ENCODE measurements around the gene SPAG16. TPM values are rescaled to one million over a fixed set of nuclear protein-coding genes. Genes with fewer than 3 reads are reported as not detected.
"Not testable (repeated sequence)": the region's sequence is repeated elsewhere in the genome, so short reads cannot be mapped to it uniquely, and the experiment has no call there.

Gene SPAG16
- total RNA-seq, 3 donors from 2014 or later, result 5.4 to 5.7 (median 5.5) TPM

GRCh38 chr2:213410687-213411086, 126.4 kb downstream of the SPAG16 start:
- not testable (repeated sequence) for H3K4me1 Mint-ChIP-seq (ENCODE audit: low read depth); H3K27me3 Mint-ChIP-seq (ENCODE audit: low read depth); H3K9me3 Mint-ChIP-seq; H3K4me3 Mint-ChIP-seq; DNase-seq; H3K36me3 Mint-ChIP-seq (ENCODE audit: insufficient read depth); ATAC-seq

GRCh38 chr2:213411582-213412289, 127.5 kb downstream of the SPAG16 start:
- H3K4me3 Mint-ChIP-seq, result no peak overlapping the region
- H3K9me3 Mint-ChIP-seq, result no peaks in the 10 kb centered on the region
- no peak for ATAC-seq

GRCh38 chr2:213415093-213415492, 130.8 kb downstream of the SPAG16 start:
- Mint-ChIP-seq H3K4me1 (ENCODE audit: low read depth) (no peaks in the 10 kb centered on the region), H3K4me3 (no peak overlapping the region), H3K27me3 (ENCODE audit: low read depth) (no peaks in the 10 kb centered on the region), H3K9me3 (no peaks in the 10 kb centered on the region), H3K36me3 (ENCODE audit: insufficient read depth) (no peaks in the 10 kb centered on the region)
- no peak for DNase-seq
- no peak for ATAC-seq

More at GRCh38 chr2:213411582-213412289, 127.5 kb downstream of the SPAG16 start:
- no peaks in the 10 kb centered on the region for H3K36me3 Mint-ChIP-seq (ENCODE audit: insufficient read depth)
- no peaks in the 10 kb centered on the region for H3K27me3 Mint-ChIP-seq (ENCODE audit: low read depth)
- no peak for DNase-seq
- H3K4me1 Mint-ChIP-seq (ENCODE audit: low read depth), result no peaks in the 10 kb centered on the region

GRCh38 chr2:213416832-213417231, 132.6 kb downstream of the SPAG16 start:
- Mint-ChIP-seq H3K9me3 (no peaks in the 10 kb centered on the region), H3K4me3 (no peak overlapping the region), H3K36me3 (ENCODE audit: insufficient read depth) (no peaks in the 10 kb centered on the region), H3K27me3 (ENCODE audit: low read depth) (no peaks in the 10 kb centered on the region), H3K4me1 (ENCODE audit: low read depth) (no peaks in the 10 kb centered on the region)
- no peak for ATAC-seq
- DNase-seq, result no peak

GRCh38 chr2:213419980-213420379, 135.7 kb downstream of the SPAG16 start:
- H3K27me3 Mint-ChIP-seq (ENCODE audit: low read depth), result no peaks in the 10 kb centered on the region

GRCh38 chr2:213420828-213421385, 136.6 kb downstream of the SPAG16 start:
- Mint-ChIP-seq H3K4me1 (ENCODE audit: low read depth) (no peaks in the 10 kb centered on the region), H3K27me3 (ENCODE audit: low read depth) (no peaks in the 10 kb centered on the region)

More at GRCh38 chr2:213419980-213420379, 135.7 kb downstream of the SPAG16 start:
- Mint-ChIP-seq H3K4me3 (no peak overlapping the region), H3K4me1 (ENCODE audit: low read depth) (no peaks in the 10 kb centered on the region), H3K36me3 (ENCODE audit: insufficient read depth) (no peaks in the 10 kb centered on the region), H3K9me3 (no peaks in the 10 kb centered on the region)
- ATAC-seq (no peak), DNase-seq (no peak)

GRCh38 chr2:213422211-213422610, 137.9 kb downstream of the SPAG16 start:
- H3K4me1 Mint-ChIP-seq (ENCODE audit: low read depth), result no peaks in the 10 kb centered on the region
- ATAC-seq, result no peak
- H3K36me3 Mint-ChIP-seq (ENCODE audit: insufficient read depth), result no peaks in the 10 kb centered on the region
- H3K27me3 Mint-ChIP-seq (ENCODE audit: low read depth), result no peaks in the 10 kb centered on the region
- no peaks in the 10 kb centered on the region for H3K9me3 Mint-ChIP-seq
- H3K4me3 Mint-ChIP-seq, result no peak overlapping the region
- DNase-seq, result no peak

More at GRCh38 chr2:213420828-213421385, 136.6 kb downstream of the SPAG16 start:
- DNase-seq (no peak), ATAC-seq (no peak)
- Mint-ChIP-seq H3K4me3 (no peak overlapping the region), H3K36me3 (ENCODE audit: insufficient read depth) (no peaks in the 10 kb centered on the region), H3K9me3 (no peaks in the 10 kb centered on the region)

GRCh38 chr2:213425618-213426017, 141.4 kb downstream of the SPAG16 start:
- no peak for DNase-seq
- H3K27me3 Mint-ChIP-seq (ENCODE audit: low read depth), result no peaks in the 10 kb centered on the region
- no peaks in the 10 kb centered on the region for H3K36me3 Mint-ChIP-seq (ENCODE audit: insufficient read depth)

GRCh38 chr2:213429516-213429915, 145.3 kb downstream of the SPAG16 start:
- no peaks in the 10 kb centered on the region for H3K27me3 Mint-ChIP-seq (ENCODE audit: low read depth)

More at GRCh38 chr2:213425618-213426017, 141.4 kb downstream of the SPAG16 start:
- ATAC-seq, result no peak
- H3K9me3 Mint-ChIP-seq, result peaks cover 16% of the 10 kb centered on the region
- no peak overlapping the region for H3K4me3 Mint-ChIP-seq
- H3K4me1 Mint-ChIP-seq (ENCODE audit: low read depth), result no peaks in the 10 kb centered on the region

GRCh38 chr2:213443921-213444320, 159.7 kb downstream of the SPAG16 start:
- Mint-ChIP-seq H3K36me3 (ENCODE audit: insufficient read depth) (no peaks in the 10 kb centered on the region), H3K4me1 (ENCODE audit: low read depth) (no peaks in the 10 kb centered on the region)

More at GRCh38 chr2:213429516-213429915, 145.3 kb downstream of the SPAG16 start:
- H3K4me3 Mint-ChIP-seq, result no peak overlapping the region
- H3K4me1 Mint-ChIP-seq (ENCODE audit: low read depth), result no peaks in the 10 kb centered on the region
- ATAC-seq, result no peak
- DNase-seq, result no peak
- H3K36me3 Mint-ChIP-seq (ENCODE audit: insufficient read depth), result no peaks in the 10 kb centered on the region
- peaks cover 25% of the 10 kb centered on the region for H3K9me3 Mint-ChIP-seq

GRCh38 chr2:213451542-213452239, 167.4 kb downstream of the SPAG16 start:
- H3K4me1 Mint-ChIP-seq (ENCODE audit: low read depth), result no peaks in the 10 kb centered on the region
- ATAC-seq (no peak), DNase-seq (no peak)
- peaks cover 3% of the 10 kb centered on the region for H3K27me3 Mint-ChIP-seq (ENCODE audit: low read depth)
- H3K36me3 Mint-ChIP-seq (ENCODE audit: insufficient read depth), result no peaks in the 10 kb centered on the region
- peaks cover 16% of the 10 kb centered on the region for H3K9me3 Mint-ChIP-seq
- H3K4me3 Mint-ChIP-seq, result no peak overlapping the region

More at GRCh38 chr2:213443921-213444320, 159.7 kb downstream of the SPAG16 start:
- Mint-ChIP-seq H3K27me3 (ENCODE audit: low read depth) (no peaks in the 10 kb centered on the region), H3K4me3 (no peak overlapping the region), H3K9me3 (peaks cover 14% of the 10 kb centered on the region)
- no peak for DNase-seq
- ATAC-seq, result no peak

- Mint-ChIP-seq H3K36me3 (ENCODE audit: insufficient read depth) (no peaks in the 10 kb centered on the region), H3K4me3 (no peak overlapping the region), H3K4me1 (ENCODE audit: low read depth) (no peaks in the 10 kb centered on the region), H3K27me3 (ENCODE audit: low read depth) (peaks cover 3% of the 10 kb centered on the region), H3K9me3 (no peaks in the 10 kb centered on the region)
- DNase-seq (no peak), ATAC-seq (no peak)
These were observed 171.2 kb downstream of the SPAG16 start for GRCh38 chr2:213455316-213456008.

- ATAC-seq (no peak), DNase-seq (no peak)
- H3K9me3 Mint-ChIP-seq, result peaks cover 25% of the 10 kb centered on the region
- no peak overlapping the region for H3K4me3 Mint-ChIP-seq
- no peaks in the 10 kb centered on the region for H3K4me1 Mint-ChIP-seq (ENCODE audit: low read depth)
- H3K36me3 Mint-ChIP-seq (ENCODE audit: insufficient read depth), result no peaks in the 10 kb centered on the region
- no peaks in the 10 kb centered on the region for H3K27me3 Mint-ChIP-seq (ENCODE audit: low read depth)
These were observed 191.2 kb downstream of the SPAG16 start for GRCh38 chr2:213475433-213475832.

- ATAC-seq (no peak), DNase-seq (no peak)
- Mint-ChIP-seq H3K9me3 (peaks cover 25% of the 10 kb centered on the region), H3K4me3 (no peak overlapping the region), H3K4me1 (ENCODE audit: low read depth) (no peaks in the 10 kb centered on the region), H3K27me3 (ENCODE audit: low read depth) (no peaks in the 10 kb centered on the region), H3K36me3 (ENCODE audit: insufficient read depth) (no peaks in the 10 kb centered on the region)
These were observed 192.4 kb downstream of the SPAG16 start for GRCh38 chr2:213476641-213477040.

All from activated T-cell treated with anti-CD3 and anti-CD28 coated beads, Interleukin-2, amount 50 U/mL, for 4 hours (primary cell).